ENCODE measurements around the gene TMEM190. TPM values are rescaled to one million over a fixed set of nuclear protein-coding genes. Genes with fewer than 3 reads are reported as not detected.

Gene TMEM190
- total RNA-seq, 4 donors from 2014 or later, result not detected

- Histone ChIP-seq H3K4me3 (peak within 1 kb of the TSS; percentile 73 to 94), H3K36me3 (peaks cover 0 to 26% of the 10 kb centered on the region in 2 donors), H3K4me1 (peaks cover 0 to 34% (median 20%) of the 10 kb centered on the region in 3 donors), H3K27ac (peak within 1 kb of the TSS; percentile 90 to 98 (median 91)), H3K9me3 (no peaks in the 10 kb centered on the region), H3K27me3 (peaks cover 15% of the 10 kb centered on the region)
- ATAC-seq, result peak; percentile 94
- 0% methylated on average over 1 to 10 of the region's 63 CpGs for WGBS, 2 donors (ENCODE audit: low coverage in 1 of 2)
- TF ChIP-seq EP300 (IDR thresholded peaks at IDR 0.05) (no peak), POLR2AphosphoS5 (IDR thresholded peaks at IDR 0.05) (no peak)
- TF ChIP-seq, protein P1, sequence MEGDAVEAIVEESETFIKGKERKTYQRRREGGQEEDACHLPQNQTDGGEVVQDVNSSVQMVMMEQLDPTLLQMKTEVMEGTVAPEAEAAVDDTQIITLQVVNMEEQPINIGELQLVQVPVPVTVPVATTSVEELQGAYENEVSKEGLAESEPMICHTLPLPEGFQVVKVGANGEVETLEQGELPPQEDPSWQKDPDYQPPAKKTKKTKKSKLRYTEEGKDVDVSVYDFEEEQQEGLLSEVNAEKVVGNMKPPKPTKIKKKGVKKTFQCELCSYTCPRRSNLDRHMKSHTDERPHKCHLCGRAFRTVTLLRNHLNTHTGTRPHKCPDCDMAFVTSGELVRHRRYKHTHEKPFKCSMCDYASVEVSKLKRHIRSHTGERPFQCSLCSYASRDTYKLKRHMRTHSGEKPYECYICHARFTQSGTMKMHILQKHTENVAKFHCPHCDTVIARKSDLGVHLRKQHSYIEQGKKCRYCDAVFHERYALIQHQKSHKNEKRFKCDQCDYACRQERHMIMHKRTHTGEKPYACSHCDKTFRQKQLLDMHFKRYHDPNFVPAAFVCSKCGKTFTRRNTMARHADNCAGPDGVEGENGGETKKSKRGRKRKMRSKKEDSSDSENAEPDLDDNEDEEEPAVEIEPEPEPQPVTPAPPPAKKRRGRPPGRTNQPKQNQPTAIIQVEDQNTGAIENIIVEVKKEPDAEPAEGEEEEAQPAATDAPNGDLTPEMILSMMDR (IDR thresholded peaks at IDR 0.05), result peak in 3 of 4 experiments; percentile 36 to 74 (median 73)
These were observed 37.3 kb upstream of the TMEM190 start, which contains the start of gene KMT5C for GRCh38 chr19:55339105-55339888. Gene KMT5C (plus strand): TSS chr19:55339876. CDS start chr19:55341937, 2,061 bp downstream.

DNA sequence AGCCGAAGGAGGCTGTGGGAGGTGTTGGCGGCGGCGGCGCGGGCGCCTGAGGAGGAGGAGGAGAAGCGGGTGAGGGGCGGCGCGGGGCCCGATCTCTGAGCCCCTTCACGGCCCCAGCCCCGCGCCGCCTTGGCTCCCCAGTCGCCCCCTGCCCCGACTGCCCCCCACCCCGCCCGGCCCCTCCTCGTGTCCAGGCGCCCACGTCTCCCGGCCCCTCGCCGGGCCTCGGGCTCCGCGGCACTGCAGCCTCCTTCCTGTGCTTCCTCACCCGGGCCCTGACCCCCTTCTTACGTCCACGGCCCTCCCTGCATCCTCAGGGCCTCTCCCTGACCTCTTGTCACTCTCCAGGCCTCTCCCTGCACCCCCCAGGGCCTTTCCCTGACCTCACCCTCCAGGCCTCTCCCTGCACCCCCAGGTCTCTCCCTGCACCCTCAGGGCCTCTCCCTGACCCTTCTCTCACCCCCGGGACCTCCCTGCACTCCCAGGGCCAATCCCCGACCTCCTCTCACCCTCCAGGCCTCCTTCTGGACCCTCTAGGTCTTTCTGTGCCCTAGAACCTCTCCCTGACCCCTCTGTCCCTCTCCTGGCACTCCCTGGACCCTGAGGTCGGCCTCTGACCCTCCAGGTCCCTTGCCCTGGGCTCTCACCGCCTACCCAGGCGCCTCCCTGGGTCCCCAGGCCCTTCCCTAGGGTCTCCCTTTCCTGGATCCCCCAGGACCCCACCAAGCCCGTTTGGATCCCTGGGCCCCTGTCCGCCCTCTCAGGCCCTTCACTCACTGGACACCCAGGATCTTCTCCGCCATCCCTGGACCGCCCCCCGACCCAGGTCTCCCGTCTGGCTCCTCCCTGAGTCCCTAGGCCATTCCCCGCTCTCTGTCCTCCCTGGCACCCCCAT, 36.5 kb upstream of the TMEM190 start:
- ATAC-seq, result no peak
- 0 to 3% methylated on average over 6 to 22 of the region's 44 CpGs for WGBS, 2 donors (ENCODE audit: low coverage in 1 of 2)
- Histone ChIP-seq H3K4me1 (peaks cover 0 to 35% (median 20%) of the 10 kb centered on the region in 3 donors), H3K27me3 (peaks cover 6% of the 10 kb centered on the region), H3K36me3 (peaks cover 0 to 31% of the 10 kb centered on the region in 2 donors), H3K27ac (peak overlapping the region; percentile 87 to 98 (median 90)), H3K9me3 (no peaks in the 10 kb centered on the region), H3K4me3 (peak overlapping the region; percentile 73 to 94)
- TF ChIP-seq, protein P1 (IDR thresholded peaks at IDR 0.05), result no peak
- TF ChIP-seq POLR2A (IDR thresholded peaks at IDR 0.05), result peak; percentile 89 to 93
- no peak for TF ChIP-seq EP300 (IDR thresholded peaks at IDR 0.05)
- TF ChIP-seq POLR2AphosphoS5 (IDR thresholded peaks at IDR 0.05), result peak; percentile 96

- WGBS, 2 donors (ENCODE audit: low coverage in 1 of 2), result 0 to 1% methylated on average over 3 to 19 of the region's 24 CpGs
- Histone ChIP-seq H3K9me3 (no peaks in the 10 kb centered on the region), H3K4me1 (peaks cover 0 to 41% (median 20%) of the 10 kb centered on the region in 3 donors), H3K4me3 (peak overlapping the region; percentile 73 to 94), H3K27me3 (peaks cover under 1% of the 10 kb centered on the region), H3K36me3 (peaks cover 0 to 31% of the 10 kb centered on the region in 2 donors), H3K27ac (peak overlapping the region in 3 of 4 donors; percentile 44 to 98 (median 87))
- TF ChIP-seq POLR2A (IDR thresholded peaks at IDR 0.05) (no peak), EP300 (IDR thresholded peaks at IDR 0.05) (no peak), POLR2AphosphoS5 (IDR thresholded peaks at IDR 0.05) (no peak)
- TF ChIP-seq, protein P1 (IDR thresholded peaks at IDR 0.05), result no peak
- no peak for ATAC-seq
These were observed 35.9 kb upstream of the TMEM190 start for GRCh38 chr19:55340784-55341147.

DNA sequence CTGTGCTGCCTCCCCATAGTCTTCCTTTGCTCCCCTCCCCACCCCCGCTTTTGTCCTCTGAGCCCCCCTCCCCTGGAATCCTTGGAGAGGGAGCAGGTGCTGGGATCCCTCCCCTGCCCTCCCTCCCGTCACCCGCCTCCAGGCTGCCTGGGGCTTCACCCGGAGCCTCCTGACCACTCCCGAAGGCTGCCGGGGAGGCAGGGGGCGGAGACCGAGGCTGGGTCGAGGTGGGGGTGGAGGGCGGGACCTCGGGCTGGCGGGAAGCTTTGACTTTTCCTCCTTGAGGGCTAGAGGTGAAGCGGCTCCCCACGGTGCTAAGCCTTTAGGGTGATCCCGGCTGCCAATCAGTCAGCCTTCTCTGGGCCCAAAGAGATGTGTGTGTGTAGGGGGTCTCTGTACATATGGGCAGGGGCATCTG, 35.4 kb upstream of the TMEM190 start:
- no peak for TF ChIP-seq POLR2AphosphoS5 (IDR thresholded peaks at IDR 0.05)
- no peak for TF ChIP-seq POLR2A (IDR thresholded peaks at IDR 0.05)
- TF ChIP-seq, protein P1 (IDR thresholded peaks at IDR 0.05), result no peak
- TF ChIP-seq EP300 (IDR thresholded peaks at IDR 0.05), result no peak
- H3K9me3 ChIP-seq, result no peaks in the 10 kb centered on the region
- peak overlapping the region; percentile 73 to 94 for H3K4me3 ChIP-seq
- peaks cover 0 to 46% (median 20%) of the 10 kb centered on the region in 3 donors for H3K4me1 ChIP-seq
- ATAC-seq, result no peak
- peak overlapping the region in 3 of 4 donors; percentile 44 to 98 (median 87) for H3K27ac ChIP-seq
- H3K27me3 ChIP-seq, result no peaks in the 10 kb centered on the region
- 0 to 20% methylated on average over 1 to 5 of the region's 15 CpGs for WGBS, 2 donors (ENCODE audit: low coverage in 1 of 2)
- peaks cover 0 to 32% of the 10 kb centered on the region in 2 donors for H3K36me3 ChIP-seq

Data from gastroesophageal sphincter (tissue), 4 donors.